ENCODE data around the gene EYS.

Gene EYS

DNA sequence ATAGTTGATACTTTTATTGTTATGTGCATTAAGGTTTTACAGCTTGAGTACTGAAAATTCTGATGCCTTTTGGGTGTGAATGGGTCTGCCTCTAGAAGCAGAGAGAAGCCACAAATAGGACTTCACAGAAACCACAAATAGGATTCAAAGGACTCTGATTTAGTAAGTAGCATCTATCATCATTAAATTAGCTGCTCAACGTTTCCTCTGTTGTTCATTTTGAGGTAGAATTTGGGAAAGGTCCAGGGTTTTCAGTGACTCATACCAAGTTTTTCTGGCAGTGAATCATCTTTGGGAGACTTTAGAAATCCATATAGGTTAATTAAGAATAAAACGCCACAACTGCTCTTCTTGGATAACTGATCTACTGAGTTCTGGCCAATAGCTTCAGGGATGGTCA, 1966.3 kb downstream of the EYS start:
- TF ChIP-seq POLR2AphosphoS5 (IDR thresholded peaks at IDR 0.05; ENCODE audit: low read depth, low read length): no peak
- TF ChIP-seq SIN3A (IDR thresholded peaks at IDR 0.05; ENCODE audit: borderline replicate concordance, insufficient read depth, low read length): no peak
- TF ChIP-seq, protein P1, sequence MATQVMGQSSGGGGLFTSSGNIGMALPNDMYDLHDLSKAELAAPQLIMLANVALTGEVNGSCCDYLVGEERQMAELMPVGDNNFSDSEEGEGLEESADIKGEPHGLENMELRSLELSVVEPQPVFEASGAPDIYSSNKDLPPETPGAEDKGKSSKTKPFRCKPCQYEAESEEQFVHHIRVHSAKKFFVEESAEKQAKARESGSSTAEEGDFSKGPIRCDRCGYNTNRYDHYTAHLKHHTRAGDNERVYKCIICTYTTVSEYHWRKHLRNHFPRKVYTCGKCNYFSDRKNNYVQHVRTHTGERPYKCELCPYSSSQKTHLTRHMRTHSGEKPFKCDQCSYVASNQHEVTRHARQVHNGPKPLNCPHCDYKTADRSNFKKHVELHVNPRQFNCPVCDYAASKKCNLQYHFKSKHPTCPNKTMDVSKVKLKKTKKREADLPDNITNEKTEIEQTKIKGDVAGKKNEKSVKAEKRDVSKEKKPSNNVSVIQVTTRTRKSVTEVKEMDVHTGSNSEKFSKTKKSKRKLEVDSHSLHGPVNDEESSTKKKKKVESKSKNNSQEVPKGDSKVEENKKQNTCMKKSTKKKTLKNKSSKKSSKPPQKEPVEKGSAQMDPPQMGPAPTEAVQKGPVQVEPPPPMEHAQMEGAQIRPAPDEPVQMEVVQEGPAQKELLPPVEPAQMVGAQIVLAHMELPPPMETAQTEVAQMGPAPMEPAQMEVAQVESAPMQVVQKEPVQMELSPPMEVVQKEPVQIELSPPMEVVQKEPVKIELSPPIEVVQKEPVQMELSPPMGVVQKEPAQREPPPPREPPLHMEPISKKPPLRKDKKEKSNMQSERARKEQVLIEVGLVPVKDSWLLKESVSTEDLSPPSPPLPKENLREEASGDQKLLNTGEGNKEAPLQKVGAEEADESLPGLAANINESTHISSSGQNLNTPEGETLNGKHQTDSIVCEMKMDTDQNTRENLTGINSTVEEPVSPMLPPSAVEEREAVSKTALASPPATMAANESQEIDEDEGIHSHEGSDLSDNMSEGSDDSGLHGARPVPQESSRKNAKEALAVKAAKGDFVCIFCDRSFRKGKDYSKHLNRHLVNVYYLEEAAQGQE (IDR thresholded peaks at IDR 0.05; ENCODE audit: insufficient read depth in 1 of 2, low read depth in 2 of 2, low read length in 2 of 2): no peak

DNA sequence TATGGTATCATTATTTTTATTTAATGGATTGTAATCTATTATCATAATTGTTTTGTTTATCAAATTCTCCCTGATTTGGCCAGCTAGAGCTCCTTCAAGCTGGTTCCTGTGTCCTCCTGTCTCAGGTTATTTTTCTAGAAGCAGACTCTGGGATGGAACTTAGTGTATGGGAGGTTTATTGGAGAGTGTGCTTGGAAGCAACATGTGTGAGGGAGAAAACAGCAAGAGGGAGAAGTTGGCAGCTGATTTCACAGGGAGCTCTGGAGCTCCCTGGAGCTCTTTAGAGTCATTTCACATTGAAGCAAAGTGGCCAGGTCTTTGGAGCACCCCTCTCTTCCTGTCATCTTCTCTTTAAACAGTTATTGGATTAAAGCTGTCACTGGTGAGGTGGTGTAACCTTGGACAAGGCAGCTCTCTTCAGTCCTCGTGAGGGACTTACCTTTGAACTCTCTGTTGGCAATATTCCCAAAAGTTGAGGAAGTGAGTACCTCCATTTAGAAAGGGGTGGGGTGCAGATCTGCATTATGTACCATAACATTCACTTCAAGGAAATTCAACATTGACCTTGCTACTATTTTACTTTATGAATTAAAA, 1967.8 kb downstream of the EYS start:
- TF ChIP-seq, protein P1 (IDR thresholded peaks at IDR 0.05; ENCODE audit: insufficient read depth in 1 of 2, low read depth in 2 of 2, low read length in 2 of 2): no peak
- no peak for TF ChIP-seq TAF1 (IDR thresholded peaks at IDR 0.05; ENCODE audit: borderline replicate concordance, insufficient read depth, low read length)
- TF ChIP-seq FOXP2 (optimal IDR thresholded peaks at IDR 0.05; ENCODE audit: borderline replicate concordance, extremely low read depth, extremely low read length, insufficient read depth): no peak
- TF ChIP-seq SIN3A (IDR thresholded peaks at IDR 0.05; ENCODE audit: borderline replicate concordance, insufficient read depth, low read length): no peak
- no peak for TF ChIP-seq POLR2AphosphoS5 (IDR thresholded peaks at IDR 0.05; ENCODE audit: low read depth, low read length)

DNA sequence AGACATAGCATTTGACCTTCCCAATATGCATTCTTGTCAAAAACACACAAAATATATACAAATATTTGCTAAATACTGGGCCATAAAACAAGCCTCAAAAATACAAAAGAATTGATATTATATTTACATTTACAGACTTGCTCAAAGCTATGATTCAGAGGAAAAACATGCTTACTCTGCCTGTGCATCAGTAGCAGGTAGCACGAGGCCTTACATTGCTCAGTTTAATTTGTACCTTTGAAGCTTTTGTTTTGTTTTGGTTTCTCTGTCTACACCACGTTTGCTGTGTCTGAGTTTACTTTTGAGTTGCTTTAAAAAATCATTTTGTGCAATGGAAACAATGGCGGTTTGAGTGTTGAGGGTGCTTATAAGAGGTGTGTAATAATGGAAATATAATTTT, 1972.1 kb downstream of the EYS start:
- TF ChIP-seq FOXP2 (optimal IDR thresholded peaks at IDR 0.05; ENCODE audit: borderline replicate concordance, extremely low read depth, extremely low read length, insufficient read depth) (no peak), POLR2AphosphoS5 (IDR thresholded peaks at IDR 0.05; ENCODE audit: low read depth, low read length) (no peak), SIN3A (IDR thresholded peaks at IDR 0.05; ENCODE audit: borderline replicate concordance, insufficient read depth, low read length) (no peak)
- TF ChIP-seq, protein P1 (IDR thresholded peaks at IDR 0.05; ENCODE audit: insufficient read depth in 1 of 2, low read depth in 2 of 2, low read length in 2 of 2): no peak

DNA sequence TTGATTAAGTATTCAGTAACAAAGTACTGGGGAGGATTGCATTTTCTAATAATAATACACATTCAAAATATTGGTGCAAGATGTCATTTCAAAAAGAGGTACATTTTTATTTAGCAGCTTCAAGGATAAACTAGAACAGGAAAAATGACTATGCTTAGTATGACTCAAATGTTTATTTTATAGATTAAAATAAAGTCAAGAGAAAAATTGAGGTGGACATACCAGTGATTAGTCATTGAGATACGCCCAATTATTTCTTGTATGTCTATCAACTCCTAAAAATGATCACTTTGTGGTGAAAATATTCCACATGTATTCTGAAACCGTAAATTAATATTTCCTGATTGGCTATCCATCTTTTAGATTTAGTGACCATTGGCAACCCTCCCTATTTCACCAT, 1974.7 kb downstream of the EYS start:
- TF ChIP-seq, protein P1 (IDR thresholded peaks at IDR 0.05; ENCODE audit: insufficient read depth in 1 of 2, low read depth in 2 of 2, low read length in 2 of 2): no peak
- TF ChIP-seq POLR2AphosphoS5 (IDR thresholded peaks at IDR 0.05; ENCODE audit: low read depth, low read length): no peak
- TF ChIP-seq TAF1 (IDR thresholded peaks at IDR 0.05; ENCODE audit: borderline replicate concordance, insufficient read depth, low read length): no peak
- TF ChIP-seq SIN3A (IDR thresholded peaks at IDR 0.05; ENCODE audit: borderline replicate concordance, insufficient read depth, low read length): no peak
- no peak for TF ChIP-seq FOXP2 (optimal IDR thresholded peaks at IDR 0.05; ENCODE audit: borderline replicate concordance, extremely low read depth, extremely low read length, insufficient read depth)

DNA sequence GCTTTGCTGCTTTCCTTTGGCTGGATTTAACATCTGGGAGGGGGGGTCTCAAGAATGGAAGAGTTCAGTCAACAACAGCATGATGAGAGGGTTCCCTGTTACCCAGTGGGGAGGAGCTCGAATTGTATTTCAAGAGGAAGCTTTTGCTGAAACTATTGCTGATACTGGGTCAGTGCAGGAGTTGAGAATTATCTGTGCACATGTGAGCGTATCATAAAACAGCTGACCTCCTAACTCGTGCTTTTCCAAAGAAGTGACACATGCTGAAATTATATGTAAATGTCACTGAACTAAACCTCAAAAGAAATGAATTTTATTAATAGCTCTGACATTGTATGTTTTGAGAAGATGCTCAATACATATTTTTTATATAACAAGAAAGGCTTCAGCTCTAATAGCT, 1975.1 kb downstream of the EYS start:
- TF ChIP-seq TAF1 (IDR thresholded peaks at IDR 0.05; ENCODE audit: borderline replicate concordance, insufficient read depth, low read length): no peak
- TF ChIP-seq, protein P1 (IDR thresholded peaks at IDR 0.05; ENCODE audit: insufficient read depth in 1 of 2, low read depth in 2 of 2, low read length in 2 of 2): no peak
- TF ChIP-seq FOXP2 (optimal IDR thresholded peaks at IDR 0.05; ENCODE audit: borderline replicate concordance, extremely low read depth, extremely low read length, insufficient read depth): no peak
- no peak for TF ChIP-seq SIN3A (IDR thresholded peaks at IDR 0.05; ENCODE audit: borderline replicate concordance, insufficient read depth, low read length)
- TF ChIP-seq POLR2AphosphoS5 (IDR thresholded peaks at IDR 0.05; ENCODE audit: low read depth, low read length): no peak
